PC-3 (cell line): ENCODE results near the gene INPPL1.

Source experiments
- EZH2 ChIP-seq: fragments of 300-600 bp; sonication (generic); IDR thresholded peaks from one replicate; pipeline ENCODE4 v1.6.1; 2017; ENCODE audit warnings: antibody characterized with exemption, mild to moderate bottlenecking, low read length; ENCODE audit not compliant: unreplicated experiment
- TF ChIP-seq, protein P1 (sequence below): fragments of 300-600 bp; sonication (generic); conservative IDR thresholded peaks from 2 replicates; pipeline ENCODE4 v1.5.1; 2017; ENCODE audit warnings: antibody characterized with exemption, low read depth, mild to moderate bottlenecking, low read length

DNA sequence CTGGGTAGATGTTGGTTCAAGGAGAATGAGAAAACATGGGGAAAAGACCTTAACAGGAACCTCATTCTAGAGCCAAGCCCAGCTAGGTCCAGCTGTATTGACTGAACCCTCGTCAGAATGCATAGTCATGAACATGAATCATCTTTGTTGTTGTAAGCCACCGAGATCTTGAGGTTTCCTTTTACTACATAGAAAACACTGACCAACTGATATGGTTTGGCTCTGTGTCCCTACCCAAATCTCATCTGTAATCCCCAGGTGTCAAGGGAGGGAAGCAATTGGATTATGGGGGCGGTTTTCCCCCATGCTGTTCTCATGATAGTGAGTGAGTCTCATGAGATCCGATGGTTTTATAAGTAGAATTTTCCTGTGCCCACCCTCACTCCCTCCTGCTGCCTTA lies 38.8 kb downstream of the INPPL1 start:
- TF ChIP-seq, protein P1, sequence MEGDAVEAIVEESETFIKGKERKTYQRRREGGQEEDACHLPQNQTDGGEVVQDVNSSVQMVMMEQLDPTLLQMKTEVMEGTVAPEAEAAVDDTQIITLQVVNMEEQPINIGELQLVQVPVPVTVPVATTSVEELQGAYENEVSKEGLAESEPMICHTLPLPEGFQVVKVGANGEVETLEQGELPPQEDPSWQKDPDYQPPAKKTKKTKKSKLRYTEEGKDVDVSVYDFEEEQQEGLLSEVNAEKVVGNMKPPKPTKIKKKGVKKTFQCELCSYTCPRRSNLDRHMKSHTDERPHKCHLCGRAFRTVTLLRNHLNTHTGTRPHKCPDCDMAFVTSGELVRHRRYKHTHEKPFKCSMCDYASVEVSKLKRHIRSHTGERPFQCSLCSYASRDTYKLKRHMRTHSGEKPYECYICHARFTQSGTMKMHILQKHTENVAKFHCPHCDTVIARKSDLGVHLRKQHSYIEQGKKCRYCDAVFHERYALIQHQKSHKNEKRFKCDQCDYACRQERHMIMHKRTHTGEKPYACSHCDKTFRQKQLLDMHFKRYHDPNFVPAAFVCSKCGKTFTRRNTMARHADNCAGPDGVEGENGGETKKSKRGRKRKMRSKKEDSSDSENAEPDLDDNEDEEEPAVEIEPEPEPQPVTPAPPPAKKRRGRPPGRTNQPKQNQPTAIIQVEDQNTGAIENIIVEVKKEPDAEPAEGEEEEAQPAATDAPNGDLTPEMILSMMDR, result no peak
- no peak for TF ChIP-seq EZH2
